ENCODE results near the gene GLTPD2. TPM values are rescaled to one million over a fixed set of nuclear protein-coding genes. Genes with fewer than 3 reads are reported as not detected.

Gene GLTPD2
- total and polyA plus RNA-seq, 2 donors (not counting 1 experiment from before 2014, with no cell fraction given) = not detected

GRCh38 chr17:4800462-4801196 is 11.9 kb downstream of the GLTPD2 start:
- CTCF ChIA-PET = interaction anchor here (1.2 to 1.4 kb wide), 2 partner anchors 11 to 175 kb away, joined by 4 read pairs; no protein-coding TSS in a partner anchor
- TF ChIP-seq CTCF (IDR thresholded peaks at IDR 0.05) (no peak), EZH2 (IDR thresholded peaks at IDR 0.05; ENCODE audit: borderline replicate concordance, insufficient read depth, low read depth, low read length, poor library complexity, severe bottlenecking) (no peak)
- ATAC-seq (ENCODE audit: low read depth) (no peak), DNase-seq (no peak)
- Histone ChIP-seq H4K20me1 (ENCODE audit: control insufficient read depth, insufficient read depth, low read length, poor library complexity, severe bottlenecking) (no peaks in the 10 kb centered on the region), H3K27ac (ENCODE audit: low read length in 2 of 2) (no peak overlapping the region), H3K9me3 (ENCODE audit: control extremely low read depth in 1 of 3, control insufficient read depth in 2 of 3, insufficient read depth in 1 of 3, low read length in 2 of 3) (no peaks in the 10 kb centered on the region), H3K9ac (ENCODE audit: low read length) (no peak overlapping the region), H3K4me2 (replicated peaks; ENCODE audit: low read depth, low read length, poor library complexity, severe bottlenecking) (no peak overlapping the region), H3K4me1 (ENCODE audit: control insufficient read depth in 2 of 2, insufficient read depth in 2 of 2, low read length in 2 of 2) (peaks cover 7 to 14% of the 10 kb centered on the region in 2 donors), H3K27me3 (replicated peaks in 1 of 4; ENCODE audit: control extremely low read depth in 1 of 4, control insufficient read depth in 3 of 4, insufficient read depth in 4 of 4, low read length in 3 of 4) (no peaks in the 10 kb centered on the region), H2AFZ (ENCODE audit: insufficient read depth, low read depth, low read length, poor library complexity, severe bottlenecking) (no peak overlapping the region), H3K79me2 (ENCODE audit: control insufficient read depth, insufficient read depth, low read length) (peaks cover 6% of the 10 kb centered on the region), H3K36me3 (replicated peaks in 1 of 2; ENCODE audit: control extremely low read depth in 1 of 2, control insufficient read depth in 1 of 2, extremely low read depth in 1 of 2, insufficient read depth in 2 of 2, low read length in 1 of 2) (peaks cover 0 to 22% of the 10 kb centered on the region in 2 experiments), H3K4me3 (ENCODE audit: control extremely low read depth in 1 of 5, extremely low read depth in 1 of 5, insufficient read depth in 1 of 5, low read depth in 2 of 5, low read length in 4 of 5) (no peak overlapping the region)
- H3K27ac Mint-ChIP-seq = peak overlapping the region; percentile 10
- POLR2A ChIA-PET = no interaction called here
- intact Hi-C loops (cut with micrococcal nuclease) = no loop called here
- H3K4me1 Mint-ChIP-seq = peaks cover 11% of the 10 kb centered on the region
- no peaks in the 10 kb centered on the region for H3K9me3 Mint-ChIP-seq (ENCODE audit: insufficient read depth)
- WGBS (ENCODE audit: insufficient coverage) = 76% methylated on average over 9 of the region's 10 CpGs
- no peak overlapping the region for H3K4me3 Mint-ChIP-seq
- H3K27me3 Mint-ChIP-seq = no peaks in the 10 kb centered on the region

GRCh38 chr17:4802228-4802627 is 13.5 kb downstream of the GLTPD2 start, which contains the start of gene C17orf114:
Gene C17orf114, minus strand, starts transcription at chr17:4802328.
- no peak for ATAC-seq (ENCODE audit: low read depth)
- peaks cover 6% of the 10 kb centered on the region for H3K4me1 Mint-ChIP-seq
- no peak within 1 kb of the TSS for H3K9ac ChIP-seq (ENCODE audit: low read length)
- no peaks in the 10 kb centered on the region for H3K27me3 ChIP-seq (replicated peaks in 1 of 4; ENCODE audit: control extremely low read depth in 1 of 4, control insufficient read depth in 3 of 4, insufficient read depth in 4 of 4, low read length in 3 of 4)
- DNase-seq = no peak
- H3K27ac Mint-ChIP-seq = no peak within 1 kb of the TSS
- no peaks in the 10 kb centered on the region for H3K9me3 ChIP-seq (ENCODE audit: control extremely low read depth in 1 of 3, control insufficient read depth in 2 of 3, insufficient read depth in 1 of 3, low read length in 2 of 3)
- H3K27ac ChIP-seq (ENCODE audit: low read length in 2 of 2) = no peak within 1 kb of the TSS
- POLR2A ChIA-PET = no interaction called here
- no peak for TF ChIP-seq EZH2 (IDR thresholded peaks at IDR 0.05; ENCODE audit: borderline replicate concordance, insufficient read depth, low read depth, low read length, poor library complexity, severe bottlenecking)
- no peak for TF ChIP-seq CTCF (IDR thresholded peaks at IDR 0.05)
- H3K27me3 Mint-ChIP-seq = no peaks in the 10 kb centered on the region
- peaks cover 0 to 22% of the 10 kb centered on the region in 2 experiments for H3K36me3 ChIP-seq (replicated peaks in 1 of 2; ENCODE audit: control extremely low read depth in 1 of 2, control insufficient read depth in 1 of 2, extremely low read depth in 1 of 2, insufficient read depth in 2 of 2, low read length in 1 of 2)
- no peaks in the 10 kb centered on the region for H4K20me1 ChIP-seq (ENCODE audit: control insufficient read depth, insufficient read depth, low read length, poor library complexity, severe bottlenecking)
- H3K79me2 ChIP-seq (ENCODE audit: control insufficient read depth, insufficient read depth, low read length) = no peaks in the 10 kb centered on the region
- no peak within 1 kb of the TSS for H2AFZ ChIP-seq (ENCODE audit: insufficient read depth, low read depth, low read length, poor library complexity, severe bottlenecking)
- no CpG with 5 or more reads among the region's 9 CpGs for WGBS (ENCODE audit: insufficient coverage)
- H3K4me2 ChIP-seq (replicated peaks; ENCODE audit: low read depth, low read length, poor library complexity, severe bottlenecking) = no peak within 1 kb of the TSS
- H3K4me1 ChIP-seq (ENCODE audit: control insufficient read depth in 2 of 2, insufficient read depth in 2 of 2, low read length in 2 of 2) = peaks cover 3 to 4% of the 10 kb centered on the region in 2 donors
- CTCF ChIA-PET = interaction anchor here (0.8 to 1.2 kb wide), 2 partner anchors 13 to 14 kb away, joined by 3 to 4 read pairs; no protein-coding TSS in a partner anchor
- no peaks in the 10 kb centered on the region for H3K9me3 Mint-ChIP-seq (ENCODE audit: insufficient read depth)
- no peak within 1 kb of the TSS for H3K4me3 Mint-ChIP-seq
- no peak within 1 kb of the TSS for H3K4me3 ChIP-seq (ENCODE audit: control extremely low read depth in 1 of 5, extremely low read depth in 1 of 5, insufficient read depth in 1 of 5, low read depth in 2 of 5, low read length in 4 of 5)
- intact Hi-C loops (cut with micrococcal nuclease) = no loop called here
